ENCODE data around the gene CAPZA2.

DNA sequence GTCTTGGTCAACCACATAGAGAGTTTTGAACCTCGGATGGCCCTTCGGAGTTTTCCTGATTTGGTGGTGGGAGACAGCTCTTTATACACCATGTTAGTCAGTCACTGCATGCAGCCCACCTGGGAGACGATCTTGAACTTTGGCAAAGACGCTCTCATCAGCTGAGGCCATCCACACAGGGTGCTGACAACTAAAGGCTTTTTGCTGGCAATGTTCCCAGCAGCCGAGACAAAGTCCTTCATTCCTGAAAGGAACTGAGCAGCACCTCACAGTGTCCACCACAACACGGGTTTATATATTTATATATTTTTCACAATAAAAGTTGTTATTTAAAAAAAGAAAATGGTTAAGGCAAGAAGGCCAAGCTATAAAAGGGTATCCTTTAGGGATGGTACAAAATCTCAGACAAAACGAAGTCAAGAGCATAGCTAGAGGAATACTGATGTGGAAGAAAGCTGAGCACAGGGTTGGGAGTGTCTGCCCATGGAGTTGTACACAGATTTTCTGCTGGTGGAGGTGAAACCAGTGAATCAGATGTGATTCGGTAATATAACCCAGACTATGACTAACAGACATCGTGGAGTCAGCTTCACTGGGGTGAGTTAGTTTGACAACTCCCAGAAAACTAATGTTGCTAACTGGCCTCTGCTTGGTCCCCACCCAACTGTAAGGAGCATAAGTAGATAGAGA, 27.4 kb upstream of the CAPZA2 start:
- TF ChIP-seq, protein P1, sequence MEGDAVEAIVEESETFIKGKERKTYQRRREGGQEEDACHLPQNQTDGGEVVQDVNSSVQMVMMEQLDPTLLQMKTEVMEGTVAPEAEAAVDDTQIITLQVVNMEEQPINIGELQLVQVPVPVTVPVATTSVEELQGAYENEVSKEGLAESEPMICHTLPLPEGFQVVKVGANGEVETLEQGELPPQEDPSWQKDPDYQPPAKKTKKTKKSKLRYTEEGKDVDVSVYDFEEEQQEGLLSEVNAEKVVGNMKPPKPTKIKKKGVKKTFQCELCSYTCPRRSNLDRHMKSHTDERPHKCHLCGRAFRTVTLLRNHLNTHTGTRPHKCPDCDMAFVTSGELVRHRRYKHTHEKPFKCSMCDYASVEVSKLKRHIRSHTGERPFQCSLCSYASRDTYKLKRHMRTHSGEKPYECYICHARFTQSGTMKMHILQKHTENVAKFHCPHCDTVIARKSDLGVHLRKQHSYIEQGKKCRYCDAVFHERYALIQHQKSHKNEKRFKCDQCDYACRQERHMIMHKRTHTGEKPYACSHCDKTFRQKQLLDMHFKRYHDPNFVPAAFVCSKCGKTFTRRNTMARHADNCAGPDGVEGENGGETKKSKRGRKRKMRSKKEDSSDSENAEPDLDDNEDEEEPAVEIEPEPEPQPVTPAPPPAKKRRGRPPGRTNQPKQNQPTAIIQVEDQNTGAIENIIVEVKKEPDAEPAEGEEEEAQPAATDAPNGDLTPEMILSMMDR (IDR thresholded peaks at IDR 0.05; ENCODE audit: low read length) = no peak
- TF ChIP-seq EZH2 (IDR thresholded peaks at IDR 0.05; ENCODE audit: borderline replicate concordance, low read length) = no peak
